Suprapubic skin (tissue), 4 donors: ENCODE data around the gene AASDH. TPM values are rescaled to one million over a fixed set of nuclear protein-coding genes. Genes with fewer than 3 reads are reported as not detected.

Experiments used
- DNase-seq, 2 donors: peaks; one replicate each; pipeline ENCODE4 v3.0.0-alpha.2; 2019; ENCODE audit warnings: low spot score in 2 of 2
- H3K27ac ChIP-seq: fragments of 200-600 bp; sonication (generic); one replicate; pipeline ENCODE4 v1.5.1; 2019
- H3K27me3 ChIP-seq: fragments of 200-600 bp; sonication (generic); one replicate; pipeline ENCODE4 v1.5.1; 2019
- H3K36me3 ChIP-seq: fragments of 200-600 bp; sonication (generic); one replicate; pipeline ENCODE4 v1.5.1; 2019
- H3K4me1 ChIP-seq: fragments of 200-600 bp; sonication (generic); one replicate; pipeline ENCODE4 v1.5.1; 2019
- H3K4me3 ChIP-seq: fragments of 200-600 bp; sonication (generic); one replicate; pipeline ENCODE4 v1.5.1; 2019; ENCODE audit warnings: mild to moderate bottlenecking
- H3K9me3 ChIP-seq: fragments of 200-600 bp; sonication (generic); one replicate; pipeline ENCODE4 v1.5.1; 2019
- EP300 ChIP-seq: sonication (generic); formaldehyde crosslinking; IDR thresholded peaks from one replicate; pipeline ENCODE4 v1.6.1; 2017; ENCODE audit warnings: antibody characterized with exemption
- POLR2A ChIP-seq, 2 donors: fragments of 450-650 bp; IDR thresholded peaks; one replicate each; pipeline ENCODE4 v1.6.1; 2017; ENCODE audit warnings: antibody characterized with exemption in 2 of 2, mild to moderate bottlenecking in 2 of 2, moderate library complexity in 2 of 2
- POLR2AphosphoS5 ChIP-seq, 3 donors: sonication (generic); formaldehyde crosslinking; IDR thresholded peaks; one replicate each; pipeline ENCODE4 v1.6.1; 2017; ENCODE audit warnings: antibody characterized with exemption in 3 of 3
- WGBS: methylation state at CpG from one replicate; pipeline ENCODE4 v1.1.5; 2018; 5-methylcytosine and 5-hydroxymethylcytosine counted together
- total RNA-seq, 4 donors: library from RNA; depleted of rRNA; stranded (reverse); fragments of >200 nt; gene quantifications; one replicate each; pipeline ENCODE4 v1.1.0, GENCODE V29; 2016
- TF ChIP-seq, protein P1 (sequence below), 2 donors: fragments of 200-600 bp in 1 of 2; fragments of 450-650 bp in 1 of 2; sonication (generic) in 1 of 2; IDR thresholded peaks; one replicate each; pipeline ENCODE4 v1.5.1; 2016 to 2019; ENCODE audit warnings: antibody characterized with exemption in 2 of 2, mild to moderate bottlenecking in 1 of 2, moderate library complexity in 1 of 2

Gene AASDH
- total RNA-seq, 4 donors from 2014 or later = 10.7 to 14.6 (median 12.0) TPM

DNA sequence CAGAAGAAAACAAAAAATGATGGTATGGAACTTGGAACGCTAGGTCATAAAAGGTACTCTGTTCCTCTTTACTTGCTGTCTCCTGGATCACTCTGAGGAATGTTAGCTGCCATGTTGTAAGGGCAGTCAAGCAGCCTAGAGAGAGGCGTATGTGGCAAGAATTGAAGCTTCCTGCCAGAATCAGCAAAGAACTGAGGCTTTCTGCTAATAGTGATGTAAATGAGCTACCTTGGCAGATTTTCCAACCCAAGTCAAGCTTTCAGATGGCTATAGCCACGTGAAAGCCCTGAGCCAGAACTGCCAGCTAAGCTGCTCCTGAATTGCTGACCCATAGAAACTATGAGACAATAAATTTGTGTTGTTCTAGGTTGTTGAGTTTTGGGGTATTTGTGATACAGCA lies 38.7 kb downstream of the AASDH start:
- Histone ChIP-seq H3K9me3 (no peaks in the 10 kb centered on the region), H3K27ac (no peak overlapping the region), H3K36me3 (peaks cover 47% of the 10 kb centered on the region), H3K4me3 (no peak overlapping the region), H3K4me1 (no peaks in the 10 kb centered on the region), H3K27me3 (no peaks in the 10 kb centered on the region)
- TF ChIP-seq, protein P1, sequence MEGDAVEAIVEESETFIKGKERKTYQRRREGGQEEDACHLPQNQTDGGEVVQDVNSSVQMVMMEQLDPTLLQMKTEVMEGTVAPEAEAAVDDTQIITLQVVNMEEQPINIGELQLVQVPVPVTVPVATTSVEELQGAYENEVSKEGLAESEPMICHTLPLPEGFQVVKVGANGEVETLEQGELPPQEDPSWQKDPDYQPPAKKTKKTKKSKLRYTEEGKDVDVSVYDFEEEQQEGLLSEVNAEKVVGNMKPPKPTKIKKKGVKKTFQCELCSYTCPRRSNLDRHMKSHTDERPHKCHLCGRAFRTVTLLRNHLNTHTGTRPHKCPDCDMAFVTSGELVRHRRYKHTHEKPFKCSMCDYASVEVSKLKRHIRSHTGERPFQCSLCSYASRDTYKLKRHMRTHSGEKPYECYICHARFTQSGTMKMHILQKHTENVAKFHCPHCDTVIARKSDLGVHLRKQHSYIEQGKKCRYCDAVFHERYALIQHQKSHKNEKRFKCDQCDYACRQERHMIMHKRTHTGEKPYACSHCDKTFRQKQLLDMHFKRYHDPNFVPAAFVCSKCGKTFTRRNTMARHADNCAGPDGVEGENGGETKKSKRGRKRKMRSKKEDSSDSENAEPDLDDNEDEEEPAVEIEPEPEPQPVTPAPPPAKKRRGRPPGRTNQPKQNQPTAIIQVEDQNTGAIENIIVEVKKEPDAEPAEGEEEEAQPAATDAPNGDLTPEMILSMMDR (IDR thresholded peaks at IDR 0.05) = no peak
- TF ChIP-seq EP300 (no peak), POLR2AphosphoS5 (IDR thresholded peaks at IDR 0.05) (no peak), POLR2A (IDR thresholded peaks at IDR 0.05) (no peak)
- WGBS = 98% methylated on average over 3 of the region's 3 CpGs
- DNase-seq = no peak

DNA sequence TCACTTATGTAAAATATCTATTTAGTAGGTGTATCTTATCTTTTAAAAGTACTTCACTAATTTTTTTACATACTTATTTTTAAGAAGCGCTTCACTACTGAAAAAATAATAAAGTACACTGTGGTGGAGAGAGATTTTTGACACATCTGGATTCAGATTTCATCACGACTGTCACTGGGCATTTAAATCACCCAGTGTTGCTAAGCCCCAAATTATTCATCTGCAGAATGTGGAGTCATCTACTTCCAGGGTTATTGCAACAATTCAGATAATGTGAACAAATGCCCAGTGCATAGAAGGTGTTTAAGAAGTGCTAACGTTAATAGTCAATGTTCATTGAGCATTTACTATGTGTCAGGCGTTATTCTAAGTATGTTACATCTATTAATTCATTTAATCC lies 41.8 kb downstream of the AASDH start:
- no peak for TF ChIP-seq EP300
- TF ChIP-seq POLR2AphosphoS5 (IDR thresholded peaks at IDR 0.05) = no peak
- no peak for TF ChIP-seq POLR2A (IDR thresholded peaks at IDR 0.05)
- TF ChIP-seq, protein P1 (IDR thresholded peaks at IDR 0.05) = no peak
- Histone ChIP-seq H3K4me1 (no peaks in the 10 kb centered on the region), H3K9me3 (no peaks in the 10 kb centered on the region), H3K36me3 (peaks cover 38% of the 10 kb centered on the region), H3K27me3 (no peaks in the 10 kb centered on the region), H3K27ac (no peak overlapping the region), H3K4me3 (no peak overlapping the region)
- DNase-seq = no peak
- WGBS = 84% methylated on average over 4 of the region's 4 CpGs

DNA sequence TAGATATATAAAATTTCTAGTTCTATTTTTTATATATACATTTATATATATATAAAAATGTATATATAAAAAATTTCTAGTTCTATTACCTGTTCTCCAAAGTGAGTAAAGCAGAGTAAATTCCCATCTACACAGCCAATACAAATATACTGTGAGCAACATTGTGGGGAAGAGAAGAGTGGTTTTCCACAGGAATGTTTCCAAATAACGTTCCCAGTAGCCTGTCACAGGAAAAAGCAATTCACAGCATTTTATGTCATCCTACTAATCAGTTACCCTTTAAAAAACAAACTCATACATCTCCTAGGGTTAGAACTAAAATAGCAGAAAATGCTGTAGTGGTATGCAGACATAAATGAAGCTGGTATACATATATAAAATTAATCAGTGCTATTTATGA lies 44.5 kb downstream of the AASDH start:
- H3K36me3 ChIP-seq = peaks cover 13% of the 10 kb centered on the region
- no peak overlapping the region for H3K4me3 ChIP-seq
- no peak for TF ChIP-seq POLR2AphosphoS5 (IDR thresholded peaks at IDR 0.05)
- TF ChIP-seq EP300 = no peak
- TF ChIP-seq, protein P1 (IDR thresholded peaks at IDR 0.05) = no peak
- no peak for TF ChIP-seq POLR2A (IDR thresholded peaks at IDR 0.05)
- H3K4me1 ChIP-seq = no peaks in the 10 kb centered on the region
- no peaks in the 10 kb centered on the region for H3K27me3 ChIP-seq
- WGBS = 43% methylated on average over 1 of the region's 1 CpG
- H3K27ac ChIP-seq = no peak overlapping the region
- no peaks in the 10 kb centered on the region for H3K9me3 ChIP-seq
- no peak for DNase-seq

DNA sequence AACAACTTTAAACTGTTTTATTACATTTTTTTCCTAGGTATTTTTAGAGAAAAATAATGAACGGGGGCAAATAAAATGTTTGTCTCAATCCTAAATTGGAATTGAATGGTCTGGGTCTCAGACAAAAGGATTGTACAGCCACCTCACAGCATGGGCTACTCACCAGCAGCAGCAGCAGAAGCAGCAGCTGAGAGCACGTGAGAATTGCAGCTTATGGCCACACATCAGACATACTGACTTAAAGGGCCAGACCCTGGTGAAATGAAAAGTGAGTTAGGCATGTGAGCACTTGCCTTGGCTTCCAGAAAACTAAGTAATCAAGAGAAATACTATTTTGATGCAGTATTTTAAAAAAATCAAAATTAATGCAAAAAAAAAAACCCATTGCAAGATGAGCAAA lies 56.6 kb downstream of the AASDH start:
- Histone ChIP-seq H3K27ac (no peak overlapping the region), H3K4me3 (no peak overlapping the region), H3K4me1 (no peaks in the 10 kb centered on the region), H3K36me3 (no peaks in the 10 kb centered on the region), H3K27me3 (no peaks in the 10 kb centered on the region), H3K9me3 (no peaks in the 10 kb centered on the region)
- TF ChIP-seq, protein P1 (IDR thresholded peaks at IDR 0.05) = no peak
- no peak for TF ChIP-seq EP300
- TF ChIP-seq POLR2AphosphoS5 (IDR thresholded peaks at IDR 0.05) = no peak
- TF ChIP-seq POLR2A (IDR thresholded peaks at IDR 0.05) = no peak
- 45% methylated on average over 2 of the region's 2 CpGs for WGBS
- no peak for DNase-seq

DNA sequence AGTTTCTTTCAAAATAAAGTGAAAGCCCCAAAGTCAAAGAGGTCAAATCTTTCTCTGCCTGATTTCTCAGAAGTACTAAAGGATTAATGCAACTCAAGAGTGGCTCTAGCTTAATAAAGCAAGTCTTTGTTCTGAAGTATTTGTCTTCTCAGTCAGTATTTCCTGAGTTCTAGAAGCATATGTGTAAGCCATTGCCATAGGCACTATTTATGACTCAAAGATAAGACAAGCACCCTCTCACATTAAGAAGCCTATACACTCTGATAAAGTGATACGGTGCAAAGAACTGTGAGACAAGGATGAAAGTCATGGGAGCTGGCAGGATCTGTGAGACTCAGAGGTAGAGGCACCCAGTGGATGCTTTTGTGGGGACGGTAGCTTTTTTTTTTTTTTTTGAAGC lies 60.9 kb downstream of the AASDH start:
- Histone ChIP-seq H3K4me1 (no peaks in the 10 kb centered on the region), H3K27me3 (no peaks in the 10 kb centered on the region), H3K27ac (no peak overlapping the region), H3K36me3 (no peaks in the 10 kb centered on the region), H3K4me3 (no peak overlapping the region), H3K9me3 (no peaks in the 10 kb centered on the region)
- DNase-seq = no peak
- WGBS = 74% methylated on average over 2 of the region's 2 CpGs
- TF ChIP-seq POLR2AphosphoS5 (IDR thresholded peaks at IDR 0.05) (no peak), EP300 (no peak), POLR2A (IDR thresholded peaks at IDR 0.05) (no peak)
- TF ChIP-seq, protein P1 (IDR thresholded peaks at IDR 0.05) = no peak
